Activated naive CD8-positive, alpha-beta T cell treated with anti-CD3 and anti-CD28 coated beads, Interleukin-2, amount 50 U/mL, for 24 hours (primary cell): ENCODE measurements around the gene BSCL2.
"Not testable (repeated sequence)": the region's sequence is repeated elsewhere in the genome, so short reads cannot be mapped to it uniquely, and the experiment has no call there.

Experiments used
- ATAC-seq: fragments of 150-1000 bp; cut with Tn5 transposase; one replicate; pipeline ENCODE4 v1.10.0; 2021
- DNase-seq: peaks from one replicate; pipeline ENCODE4 v3.0.0; 2021
- H3K27ac Mint-ChIP-seq: one replicate; pipeline ENCODE4 v1.8.0; 2021; ENCODE audit warnings: mild to moderate bottlenecking, mixed read lengths
- H3K27me3 Mint-ChIP-seq: one replicate; pipeline ENCODE4 v1.8.0; 2021; ENCODE audit warnings: mixed read lengths
- H3K36me3 Mint-ChIP-seq: one replicate; pipeline ENCODE4 v1.8.0; 2021; ENCODE audit warnings: low read depth, mixed read lengths
- H3K4me1 Mint-ChIP-seq: one replicate; pipeline ENCODE4 v1.8.0; 2021; ENCODE audit warnings: mixed read lengths
- H3K4me3 Mint-ChIP-seq: one replicate; pipeline ENCODE4 v1.8.0; 2021; ENCODE audit warnings: mild to moderate bottlenecking, moderate library complexity, mixed read lengths
- H3K9me3 Mint-ChIP-seq: one replicate; pipeline ENCODE4 v1.8.0; 2021; ENCODE audit warnings: mixed read lengths

Gene BSCL2

GRCh38 chr11:62666259-62666926 lies 40.8 kb downstream of the BSCL2 start:
- ATAC-seq (peak; percentile 2), DNase-seq (no peak)
- peak overlapping the region; percentile 99 for H3K27ac Mint-ChIP-seq
- peaks cover 2% of the 10 kb centered on the region for H3K27me3 Mint-ChIP-seq
- peaks cover 71% of the 10 kb centered on the region for H3K36me3 Mint-ChIP-seq
- no peaks in the 10 kb centered on the region for H3K9me3 Mint-ChIP-seq
- H3K4me3 Mint-ChIP-seq: peak overlapping the region; percentile 99
- peaks cover 59% of the 10 kb centered on the region for H3K4me1 Mint-ChIP-seq

GRCh38 chr11:62665599-62666258 lies 41.5 kb downstream of the BSCL2 start:
- ATAC-seq (peak; percentile 35), DNase-seq (peak; percentile 67)
- peaks cover 68% of the 10 kb centered on the region for H3K36me3 Mint-ChIP-seq
- peak overlapping the region; percentile 99 for H3K4me3 Mint-ChIP-seq
- peaks cover 2% of the 10 kb centered on the region for H3K27me3 Mint-ChIP-seq
- no peaks in the 10 kb centered on the region for H3K9me3 Mint-ChIP-seq
- peak overlapping the region; percentile 99 for H3K27ac Mint-ChIP-seq
- H3K4me1 Mint-ChIP-seq: peaks cover 55% of the 10 kb centered on the region

- peaks cover 66% of the 10 kb centered on the region for H3K36me3 Mint-ChIP-seq
- ATAC-seq (peak; percentile 87), DNase-seq (peak; percentile 97)
- H3K4me1 Mint-ChIP-seq: peaks cover 52% of the 10 kb centered on the region
- H3K4me3 Mint-ChIP-seq: peak within 1 kb of the TSS; percentile 99
- peaks cover 2% of the 10 kb centered on the region for H3K27me3 Mint-ChIP-seq
- H3K27ac Mint-ChIP-seq: peak within 1 kb of the TSS; percentile 99
- H3K9me3 Mint-ChIP-seq: no peaks in the 10 kb centered on the region
Measured at GRCh38 chr11:62665075-62665598, 42.1 kb downstream of the BSCL2 start, which contains the start of the genes C11orf98 and CSKMT. TSS of gene C11orf98 (minus strand) at chr11:62665210. CDS start at chr11:62665169, 41 bp downstream. TSS of gene CSKMT (plus strand) at chr11:62665312. CDS start at chr11:62665880, 568 bp downstream.

GRCh38 chr11:62664405-62665074 lies 42.7 kb downstream of the BSCL2 start:
- peak; percentile 44 for ATAC-seq
- Mint-ChIP-seq H3K4me3 (peak overlapping the region; percentile 99), H3K27ac (peak overlapping the region; percentile 99), H3K9me3 (no peaks in the 10 kb centered on the region), H3K4me1 (peaks cover 47% of the 10 kb centered on the region), H3K36me3 (peaks cover 62% of the 10 kb centered on the region), H3K27me3 (peaks cover 2% of the 10 kb centered on the region)
- peak; percentile 61 for DNase-seq

GRCh38 chr11:62656796-62657429 lies 50.3 kb downstream of the BSCL2 start:
- no peaks in the 10 kb centered on the region for H3K27me3 Mint-ChIP-seq
- peaks cover 17% of the 10 kb centered on the region for H3K4me1 Mint-ChIP-seq
- DNase-seq (no peak), ATAC-seq (no peak)
- no peak overlapping the region for H3K4me3 Mint-ChIP-seq
- peaks cover 12% of the 10 kb centered on the region for H3K36me3 Mint-ChIP-seq
- no peaks in the 10 kb centered on the region for H3K9me3 Mint-ChIP-seq
- no peak overlapping the region for H3K27ac Mint-ChIP-seq

GRCh38 chr11:62654297-62654696 lies 52.9 kb downstream of the BSCL2 start:
- no peaks in the 10 kb centered on the region for H3K9me3 Mint-ChIP-seq

GRCh38 chr11:62652161-62653006 lies 54.8 kb downstream of the BSCL2 start:
- H3K9me3 Mint-ChIP-seq: no peaks in the 10 kb centered on the region
- peak overlapping the region; percentile 94 for H3K4me3 Mint-ChIP-seq
- H3K27ac Mint-ChIP-seq: peak overlapping the region; percentile 92
- DNase-seq: no peak
- no peaks in the 10 kb centered on the region for H3K27me3 Mint-ChIP-seq
- peaks cover 10% of the 10 kb centered on the region for H3K36me3 Mint-ChIP-seq
- peaks cover 27% of the 10 kb centered on the region for H3K4me1 Mint-ChIP-seq
- ATAC-seq: no peak

More at GRCh38 chr11:62654297-62654696, 52.9 kb downstream of the BSCL2 start:
- H3K4me3 Mint-ChIP-seq: peak overlapping the region; percentile 47
- H3K27ac Mint-ChIP-seq: peak overlapping the region; percentile 69
- peaks cover 23% of the 10 kb centered on the region for H3K4me1 Mint-ChIP-seq
- peaks cover 10% of the 10 kb centered on the region for H3K36me3 Mint-ChIP-seq
- no peak for ATAC-seq
- DNase-seq: no peak
- no peaks in the 10 kb centered on the region for H3K27me3 Mint-ChIP-seq

GRCh38 chr11:62650283-62650682 lies 56.9 kb downstream of the BSCL2 start:
- H3K4me3 Mint-ChIP-seq, H3K27me3 Mint-ChIP-seq, DNase-seq, H3K9me3 Mint-ChIP-seq, ATAC-seq: not testable (repeated sequence)
- peak overlapping the region; percentile 83 for H3K27ac Mint-ChIP-seq
- H3K4me1 Mint-ChIP-seq: peaks cover 36% of the 10 kb centered on the region
- peaks cover 15% of the 10 kb centered on the region for H3K36me3 Mint-ChIP-seq

GRCh38 chr11:62649486-62649885 lies 57.7 kb downstream of the BSCL2 start:
- no peak for ATAC-seq
- peak overlapping the region; percentile 63 for H3K27ac Mint-ChIP-seq
- H3K4me3 Mint-ChIP-seq: no peak overlapping the region
- no peak for DNase-seq
- no peaks in the 10 kb centered on the region for H3K9me3 Mint-ChIP-seq
- peaks cover 15% of the 10 kb centered on the region for H3K36me3 Mint-ChIP-seq
- H3K27me3 Mint-ChIP-seq: no peaks in the 10 kb centered on the region
- H3K4me1 Mint-ChIP-seq: peaks cover 42% of the 10 kb centered on the region

GRCh38 chr11:62648967-62649364 lies 58.3 kb downstream of the BSCL2 start:
- Mint-ChIP-seq H3K4me1 (peaks cover 42% of the 10 kb centered on the region), H3K27ac (no peak overlapping the region), H3K9me3 (no peaks in the 10 kb centered on the region), H3K27me3 (no peaks in the 10 kb centered on the region), H3K36me3 (peaks cover 21% of the 10 kb centered on the region), H3K4me3 (no peak overlapping the region)
- ATAC-seq: no peak
- DNase-seq: no peak

- no peaks in the 10 kb centered on the region for H3K9me3 Mint-ChIP-seq
- H3K27ac Mint-ChIP-seq: peak overlapping the region; percentile 18
- no peaks in the 10 kb centered on the region for H3K27me3 Mint-ChIP-seq
- DNase-seq: no peak
- H3K4me1 Mint-ChIP-seq: peaks cover 39% of the 10 kb centered on the region
- H3K36me3 Mint-ChIP-seq: peaks cover 21% of the 10 kb centered on the region
- no peak overlapping the region for H3K4me3 Mint-ChIP-seq
- no peak for ATAC-seq
Measured at GRCh38 chr11:62648185-62648966, 58.8 kb downstream of the BSCL2 start.

GRCh38 chr11:62647609-62648005 lies 59.6 kb downstream of the BSCL2 start:
- peaks cover 37% of the 10 kb centered on the region for H3K4me1 Mint-ChIP-seq
- H3K27ac Mint-ChIP-seq: peak overlapping the region; percentile 18

More at GRCh38 chr11:62647609-62648005, 59.6 kb downstream of the BSCL2 start:
- H3K9me3 Mint-ChIP-seq: no peaks in the 10 kb centered on the region
- peaks cover 26% of the 10 kb centered on the region for H3K36me3 Mint-ChIP-seq
- H3K27me3 Mint-ChIP-seq: no peaks in the 10 kb centered on the region
- ATAC-seq (no peak), DNase-seq (no peak)
- no peak overlapping the region for H3K4me3 Mint-ChIP-seq
